Activated CD4-positive, CD25-positive, alpha-beta regulatory T cell (primary cell): Measurements from ENCODE around the gene SMCHD1.

Source experiments
- DNase-seq, 4 experiments: peaks; one replicate each; lab custom pipeline; 2025; lab: John Stamatoyannopoulos, UW

SMCHD1 gene

GRCh38 chr18:2853173-2853925 lies 197.8 kb downstream of the SMCHD1 start:
- DNase-seq, result no peak

GRCh38 chr18:2853926-2854664 lies 198.6 kb downstream of the SMCHD1 start:
- no peak for DNase-seq
